Hepatocyte (in vitro differentiated cells): ENCODE results near the gene USP12.

Experiments used
- CTCF ChIP-seq: fragments of 200-600 bp; sonication (generic); IDR thresholded peaks from 2 replicates; pipeline ENCODE4 v1.5.1; 2016; ENCODE audit warnings: antibody characterized with exemption, mild to moderate bottlenecking; ENCODE audit not compliant: poor library complexity
- EZH2 ChIP-seq: fragments of 200-600 bp; sonication (generic); IDR thresholded peaks from 2 replicates; pipeline ENCODE4 v1.6.1; 2016; ENCODE audit warnings: antibody characterized with exemption, mild to moderate bottlenecking, borderline replicate concordance

GRCh38 chr13:27158335-27158734 lies 13.3 kb downstream of the USP12 start:
- TF ChIP-seq CTCF: no peak
- no peak for TF ChIP-seq EZH2
